Activated CD4-positive, alpha-beta T cell treated with anti-CD3 and anti-CD28 coated beads, Interleukin-2, amount 10 ng/mL, durations not matched to agents 24 days and 14 days (primary cell): Measurements from ENCODE around the gene ECE2. TPM values are rescaled to one million over a fixed set of nuclear protein-coding genes. Genes with fewer than 3 reads are reported as not detected.
A peak's percentile ranks its signal among the peaks of the same experiment; 100 is the strongest.

Source experiments
- DNase-seq: peaks from one replicate; pipeline ENCODE4 v3.0.0; 2022
- H3K27ac Mint-ChIP-seq: one replicate; pipeline ENCODE4 v1.8.0; 2022; ENCODE audit warnings: mild to moderate bottlenecking, mixed read lengths
- H3K27me3 Mint-ChIP-seq: one replicate; pipeline ENCODE4 v1.8.0; 2022; ENCODE audit warnings: mixed read lengths
- H3K36me3 Mint-ChIP-seq: one replicate; pipeline ENCODE4 v1.8.0; 2022; ENCODE audit warnings: low read depth, mild to moderate bottlenecking, mixed read lengths
- H3K4me1 Mint-ChIP-seq: one replicate; pipeline ENCODE4 v1.8.0; 2021; ENCODE audit warnings: mixed read lengths
- H3K4me3 Mint-ChIP-seq: one replicate; pipeline ENCODE4 v1.8.0; 2022; ENCODE audit warnings: mild to moderate bottlenecking, moderate library complexity, mixed read lengths
- H3K9me3 Mint-ChIP-seq: one replicate; pipeline ENCODE4 v1.8.0; 2021; ENCODE audit warnings: mixed read lengths
- intact Hi-C: fragments of 100-400 bp; cut with micrococcal nuclease; formaldehyde crosslinking; loops from one replicate; pipeline ENCODE4 v1.15.1; 2023
- total RNA-seq: library from RNA; stranded (reverse); gene quantifications from 2 replicates; pipeline ENCODE4 v1.2.3, GENCODE V29; 2022

The ECE2 gene
- total RNA-seq, 1 donor from 2014 or later: not detected

DNA sequence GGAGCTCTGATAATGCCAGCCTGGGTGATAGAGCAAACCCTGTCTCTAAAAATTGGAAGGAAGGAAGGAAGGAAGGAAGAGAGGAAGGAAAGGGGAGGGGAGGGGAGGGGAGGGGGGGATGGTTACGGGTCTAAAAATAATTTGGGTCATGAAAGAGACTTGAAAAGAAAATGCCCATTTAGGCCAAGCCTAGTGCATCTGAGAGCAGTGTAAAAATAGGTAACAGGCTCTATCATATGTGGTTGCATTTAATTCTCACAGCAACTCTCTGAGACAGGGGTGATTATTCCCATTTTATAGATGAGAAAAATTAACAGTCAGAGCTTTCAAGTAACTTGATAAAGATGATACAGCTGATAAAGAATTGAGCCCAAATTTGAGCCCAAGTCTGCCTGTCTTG lies 3.6 kb upstream of the ECE2 start:
- no peak for DNase-seq
- intact Hi-C loops: no loop called here
- Mint-ChIP-seq H3K9me3 (no peaks in the 10 kb centered on the region), H3K4me1 (peaks cover 3% of the 10 kb centered on the region), H3K27ac (no peak overlapping the region), H3K4me3 (no peak overlapping the region), H3K27me3 (peaks cover 41% of the 10 kb centered on the region), H3K36me3 (no peaks in the 10 kb centered on the region)

DNA sequence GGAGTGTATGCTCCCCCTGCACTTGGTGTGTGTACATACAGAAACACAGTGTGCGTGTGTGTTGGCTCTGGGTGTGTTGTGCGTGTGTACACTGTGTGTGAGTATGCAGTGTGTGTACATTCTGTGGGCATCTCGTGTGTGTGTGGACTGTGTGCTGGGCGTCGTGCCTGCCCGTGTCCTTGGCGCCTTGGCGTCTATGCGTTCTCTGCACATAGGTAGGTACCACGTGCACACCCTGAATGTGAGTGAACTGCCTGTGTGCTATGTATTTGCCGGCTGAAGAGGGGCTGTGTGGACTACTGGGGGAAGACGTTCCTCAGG lies 481 bp upstream of the ECE2 start:
- Mint-ChIP-seq H3K4me1 (peaks cover 3% of the 10 kb centered on the region), H3K36me3 (no peaks in the 10 kb centered on the region), H3K27me3 (peaks cover 48% of the 10 kb centered on the region), H3K9me3 (no peaks in the 10 kb centered on the region), H3K27ac (peak overlapping the region; percentile 70), H3K4me3 (no peak overlapping the region)
- DNase-seq: no peak
- intact Hi-C loops: no loop called here

- no peaks in the 10 kb centered on the region for H3K36me3 Mint-ChIP-seq
- H3K9me3 Mint-ChIP-seq: no peaks in the 10 kb centered on the region
- no peak for DNase-seq
- H3K27me3 Mint-ChIP-seq: peaks cover 44% of the 10 kb centered on the region
- H3K4me3 Mint-ChIP-seq: no peak overlapping the region
- intact Hi-C loops: no loop called here
- H3K27ac Mint-ChIP-seq: no peak overlapping the region
- H3K4me1 Mint-ChIP-seq: peaks cover 3% of the 10 kb centered on the region
These were observed 1.5 kb downstream of the ECE2 start for GRCh38 chr3:184277366-184277765.

GRCh38 chr3:184282941-184283340 lies 7.1 kb downstream of the ECE2 start:
- Mint-ChIP-seq H3K36me3 (no peaks in the 10 kb centered on the region), H3K9me3 (no peaks in the 10 kb centered on the region)
- intact Hi-C loops: no loop called here

DNA sequence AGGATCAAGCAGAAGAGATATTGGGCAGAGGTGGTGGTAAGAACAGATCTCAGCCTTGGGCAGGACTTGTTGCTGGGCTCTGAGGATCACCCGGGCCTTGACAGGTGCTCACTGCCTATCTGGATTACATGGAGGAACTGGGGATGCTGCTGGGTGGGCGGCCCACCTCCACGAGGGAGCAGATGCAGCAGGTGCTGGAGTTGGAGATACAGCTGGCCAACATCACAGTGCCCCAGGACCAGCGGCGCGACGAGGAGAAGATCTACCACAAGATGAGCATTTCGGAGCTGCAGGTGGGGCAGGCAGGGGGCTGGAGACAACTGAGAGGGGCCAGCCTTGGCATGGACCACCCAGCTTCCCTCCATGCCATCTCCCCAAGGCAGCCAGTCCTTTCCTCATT lies 7.9 kb downstream of the ECE2 start:
- H3K9me3 Mint-ChIP-seq: no peaks in the 10 kb centered on the region
- no peaks in the 10 kb centered on the region for H3K4me1 Mint-ChIP-seq
- no peaks in the 10 kb centered on the region for H3K36me3 Mint-ChIP-seq
- no peak for DNase-seq
- intact Hi-C loops: no loop called here
- H3K4me3 Mint-ChIP-seq: no peak overlapping the region
- H3K27ac Mint-ChIP-seq: no peak overlapping the region
- H3K27me3 Mint-ChIP-seq: peaks cover 22% of the 10 kb centered on the region

More at GRCh38 chr3:184282941-184283340, 7.1 kb downstream of the ECE2 start:
- Mint-ChIP-seq H3K4me1 (no peaks in the 10 kb centered on the region), H3K4me3 (no peak overlapping the region), H3K27ac (no peak overlapping the region), H3K27me3 (peaks cover 21% of the 10 kb centered on the region)
- DNase-seq: no peak

DNA sequence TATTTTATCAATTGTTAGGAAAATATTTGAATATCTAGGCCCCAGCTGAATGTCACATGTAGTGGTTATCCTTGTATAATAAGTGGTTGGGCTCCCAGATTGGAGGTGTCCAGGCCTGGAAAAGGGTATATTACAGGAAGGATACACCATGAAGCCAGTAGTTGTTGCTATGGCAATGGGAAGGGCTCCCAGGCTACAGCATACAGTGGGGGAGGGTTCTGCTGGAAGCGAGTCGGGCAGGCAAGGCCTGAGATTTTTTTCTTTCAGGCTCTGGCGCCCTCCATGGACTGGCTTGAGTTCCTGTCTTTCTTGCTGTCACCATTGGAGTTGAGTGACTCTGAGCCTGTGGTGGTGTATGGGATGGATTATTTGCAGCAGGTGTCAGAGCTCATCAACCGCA lies 8.9 kb downstream of the ECE2 start:
- intact Hi-C loops: loop anchor here (5.0 kb wide), 1 partner anchor 137 kb away; no protein-coding TSS in a partner anchor
- H3K36me3 Mint-ChIP-seq: no peaks in the 10 kb centered on the region
- H3K27me3 Mint-ChIP-seq: peaks cover 18% of the 10 kb centered on the region
- peaks cover 5% of the 10 kb centered on the region for H3K4me1 Mint-ChIP-seq
- H3K4me3 Mint-ChIP-seq: no peak overlapping the region
- peak; percentile 74 for DNase-seq
- no peaks in the 10 kb centered on the region for H3K9me3 Mint-ChIP-seq
- H3K27ac Mint-ChIP-seq: no peak overlapping the region

DNA sequence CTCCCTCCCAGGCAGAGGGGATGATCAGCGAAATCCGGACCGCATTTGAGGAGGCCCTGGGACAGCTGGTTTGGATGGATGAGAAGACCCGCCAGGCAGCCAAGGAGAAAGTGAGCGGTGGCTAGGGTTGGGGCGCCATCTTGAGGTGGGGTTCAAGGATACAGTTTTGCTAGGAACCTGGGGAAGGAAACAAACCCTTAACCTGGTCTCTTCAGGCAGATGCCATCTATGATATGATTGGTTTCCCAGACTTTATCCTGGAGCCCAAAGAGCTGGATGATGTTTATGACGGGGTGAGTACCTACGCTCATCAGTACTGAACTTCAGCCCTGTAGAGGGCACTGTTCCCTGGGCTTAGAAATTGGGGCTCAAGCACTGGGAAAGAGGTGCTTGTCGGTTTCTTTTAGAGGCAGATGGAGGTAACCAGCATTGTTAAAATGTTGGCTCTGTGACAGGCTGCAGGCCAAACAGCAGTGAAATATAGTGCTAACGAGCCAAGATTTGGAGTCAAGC lies 13.7 kb downstream of the ECE2 start:
- H3K4me3 Mint-ChIP-seq: no peak overlapping the region
- H3K9me3 Mint-ChIP-seq: no peaks in the 10 kb centered on the region
- peak; percentile 89 for DNase-seq
- intact Hi-C loops: loop anchor here (1.0 to 5.0 kb wide), 4 partner anchors 41 to 394 kb away; partner anchors contain the start of genes ALG3 and EEF1AKMT4
- peaks cover 15% of the 10 kb centered on the region for H3K27me3 Mint-ChIP-seq
- H3K36me3 Mint-ChIP-seq: no peaks in the 10 kb centered on the region
- H3K27ac Mint-ChIP-seq: no peak overlapping the region
- H3K4me1 Mint-ChIP-seq: peaks cover 5% of the 10 kb centered on the region

DNA sequence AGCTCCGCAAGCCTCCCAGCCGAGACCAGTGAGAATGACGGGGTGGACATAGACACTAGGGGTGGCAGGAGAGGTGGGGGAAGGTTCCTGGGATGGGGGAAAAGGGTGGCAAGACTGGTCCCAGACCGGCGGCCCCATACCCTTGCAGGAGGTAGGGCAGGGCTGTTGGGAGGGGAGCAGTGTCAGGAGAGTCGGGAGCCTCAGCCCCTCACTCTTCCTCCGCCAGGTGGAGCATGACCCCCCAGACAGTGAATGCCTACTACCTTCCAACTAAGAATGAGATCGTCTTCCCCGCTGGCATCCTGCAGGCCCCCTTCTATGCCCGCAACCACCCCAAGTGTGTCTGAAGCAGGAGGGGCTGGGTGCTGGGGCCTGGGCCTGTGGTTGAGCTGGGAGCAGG lies 14.5 kb downstream of the ECE2 start:
- Mint-ChIP-seq H3K36me3 (no peaks in the 10 kb centered on the region), H3K9me3 (no peaks in the 10 kb centered on the region), H3K27ac (no peak overlapping the region), H3K4me3 (no peak overlapping the region), H3K4me1 (peaks cover 5% of the 10 kb centered on the region), H3K27me3 (peaks cover 19% of the 10 kb centered on the region)
- no peak for DNase-seq
- intact Hi-C loops: no loop called here

DNA sequence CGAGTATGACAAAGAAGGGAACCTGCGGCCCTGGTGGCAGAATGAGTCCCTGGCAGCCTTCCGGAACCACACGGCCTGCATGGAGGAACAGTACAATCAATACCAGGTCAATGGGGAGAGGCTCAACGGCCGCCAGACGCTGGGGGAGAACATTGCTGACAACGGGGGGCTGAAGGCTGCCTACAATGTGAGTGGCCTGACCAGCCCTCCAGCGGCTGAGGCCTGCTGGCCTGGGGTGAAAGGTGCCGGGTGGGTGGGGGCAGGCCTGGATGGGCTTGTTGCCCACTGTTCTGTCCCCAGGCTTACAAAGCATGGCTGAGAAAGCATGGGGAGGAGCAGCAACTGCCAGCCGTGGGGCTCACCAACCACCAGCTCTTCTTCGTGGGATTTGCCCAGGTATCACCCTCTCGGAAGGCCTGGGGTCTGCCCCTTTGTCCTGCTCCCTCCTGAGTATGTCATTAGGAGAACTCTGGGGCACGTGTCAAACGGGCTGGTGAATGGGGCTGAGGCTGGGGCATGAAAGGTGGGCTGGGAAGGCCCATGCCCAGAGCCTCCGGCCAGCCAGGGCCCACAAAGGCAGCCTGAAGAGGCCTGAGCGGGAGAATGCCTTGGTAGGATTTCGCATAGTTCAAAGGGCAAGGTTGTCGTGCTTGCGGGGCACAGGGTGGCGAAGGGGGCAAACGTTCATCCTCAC lies 15.4 kb downstream of the ECE2 start:
- H3K4me3 Mint-ChIP-seq: no peak overlapping the region
- no peak for DNase-seq
- no peaks in the 10 kb centered on the region for H3K36me3 Mint-ChIP-seq
- H3K4me1 Mint-ChIP-seq: peaks cover 5% of the 10 kb centered on the region
- peaks cover 14% of the 10 kb centered on the region for H3K27me3 Mint-ChIP-seq
- H3K27ac Mint-ChIP-seq: no peak overlapping the region
- no peaks in the 10 kb centered on the region for H3K9me3 Mint-ChIP-seq
- intact Hi-C loops: no loop called here

GRCh38 chr3:184291738-184292445 lies 16.1 kb downstream of the ECE2 start:
- Mint-ChIP-seq H3K27ac (no peak overlapping the region), H3K4me1 (peaks cover 5% of the 10 kb centered on the region), H3K9me3 (no peaks in the 10 kb centered on the region), H3K27me3 (peaks cover 13% of the 10 kb centered on the region), H3K36me3 (no peaks in the 10 kb centered on the region), H3K4me3 (no peak overlapping the region)
- intact Hi-C loops: no loop called here
- DNase-seq: no peak

GRCh38 chr3:184295771-184296170 lies 19.9 kb downstream of the ECE2 start:
- no peak for DNase-seq
- Mint-ChIP-seq H3K27me3 (peaks cover 7% of the 10 kb centered on the region), H3K36me3 (peaks cover 14% of the 10 kb centered on the region), H3K4me3 (no peak overlapping the region), H3K27ac (no peak overlapping the region), H3K9me3 (no peaks in the 10 kb centered on the region), H3K4me1 (peaks cover 18% of the 10 kb centered on the region)
- intact Hi-C loops: no loop called here

DNA sequence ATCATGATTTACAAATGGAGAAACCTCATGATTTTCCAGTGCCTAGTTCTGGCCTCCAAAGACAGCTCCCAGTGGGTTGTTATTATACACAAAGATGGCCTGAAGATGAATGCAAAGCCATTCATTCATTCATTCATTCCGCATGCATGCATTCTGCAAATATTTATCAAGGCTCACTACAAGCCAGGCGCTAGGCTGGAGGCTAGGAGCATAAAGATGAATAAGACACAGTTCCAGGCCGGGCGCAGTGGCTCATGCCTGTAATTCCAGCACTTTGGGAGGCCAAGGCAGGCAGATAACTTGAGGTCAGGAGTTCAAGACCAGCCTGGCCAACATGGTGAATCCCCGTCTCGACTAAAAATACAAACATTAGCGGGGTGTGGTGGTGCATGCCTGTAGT lies 20.8 kb downstream of the ECE2 start:
- Mint-ChIP-seq H3K4me1 (peaks cover 18% of the 10 kb centered on the region), H3K27me3 (peaks cover 7% of the 10 kb centered on the region), H3K36me3 (peaks cover 21% of the 10 kb centered on the region), H3K27ac (no peak overlapping the region), H3K9me3 (no peaks in the 10 kb centered on the region), H3K4me3 (peak overlapping the region; percentile 99)
- intact Hi-C loops: no loop called here
- no peak for DNase-seq

- intact Hi-C loops: loop anchor here (1.0 to 2.0 kb wide), 7 partner anchors 15 to 282 kb away; partner anchors contain the start of genes ABCC5, ABCF3, AP2M1 and EEF1AKMT4
- Mint-ChIP-seq H3K27ac (peak within 1 kb of the TSS; percentile 90), H3K36me3 (peaks cover 44% of the 10 kb centered on the region), H3K9me3 (no peaks in the 10 kb centered on the region), H3K27me3 (peaks cover 6% of the 10 kb centered on the region), H3K4me3 (peak within 1 kb of the TSS; percentile 99), H3K4me1 (peaks cover 20% of the 10 kb centered on the region)
- DNase-seq: peak; percentile 98
These were observed 23.1 kb downstream of the ECE2 start, which contains the start of gene PSMD2 for GRCh38 chr3:184298759-184299487. PSMD2 (plus strand) TSS chr3:184299241; CDS start chr3:184299267, 26 bp downstream.
